NAMALWA (cell line): ENCODE measurements around the gene TMTC1.
"Not testable (repeated sequence)": the region's sequence is repeated elsewhere in the genome, so short reads cannot be mapped to it uniquely, and the experiment has no call there.

Experiments
- DNase-seq: peaks from one replicate; pipeline ENCODE4 v3.0.0-alpha.2; 2015; ENCODE audit warnings: low spot score

Gene TMTC1

DNA sequence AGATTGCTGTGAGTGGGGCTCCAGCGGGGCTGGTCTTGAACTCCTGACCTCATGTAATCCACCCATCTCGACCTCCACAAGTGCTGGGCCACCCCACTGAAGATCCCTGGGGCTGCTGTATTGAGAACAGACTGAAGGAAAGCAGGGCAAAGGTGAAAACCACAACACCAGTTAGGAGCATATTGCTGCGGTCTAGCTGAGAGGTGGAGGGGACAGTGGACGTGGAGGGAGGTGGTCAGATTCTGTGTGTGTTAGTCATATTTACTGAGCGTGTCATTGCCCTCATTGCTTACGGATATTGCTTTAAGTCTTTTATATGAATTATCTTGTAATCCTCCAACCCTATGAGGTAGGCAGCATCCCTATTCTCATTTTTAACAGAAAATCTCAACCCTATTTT is 217.3 kb downstream of the TMTC1 start:
- no peak for DNase-seq

- DNase-seq = no peak
Measured at GRCh38 chr12:29565727-29566126, 218.0 kb downstream of the TMTC1 start.

- no peak for DNase-seq
Measured at GRCh38 chr12:29564925-29565324, 218.8 kb downstream of the TMTC1 start.

DNA sequence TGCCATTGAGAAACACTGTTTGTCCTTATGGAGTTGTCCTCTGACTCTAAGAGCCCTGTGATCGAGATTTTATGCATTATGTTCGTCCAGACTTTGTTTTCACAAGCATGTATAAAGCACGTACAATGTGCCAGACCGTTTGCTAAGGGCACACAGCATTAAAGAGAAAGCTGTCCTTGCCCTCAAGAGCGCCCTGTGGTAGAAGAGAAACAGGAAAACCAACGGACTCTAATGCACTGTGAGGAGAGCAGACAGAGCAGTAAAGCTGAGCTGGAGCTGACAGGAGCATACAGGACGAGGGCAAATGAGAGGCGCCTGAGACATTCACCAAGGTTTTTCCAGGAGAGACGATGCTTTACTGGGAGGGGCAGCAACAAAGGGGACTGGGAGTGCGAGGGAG is 220.1 kb downstream of the TMTC1 start:
- DNase-seq = no peak

- no peak for DNase-seq
Measured at GRCh38 chr12:29563071-29563470, 220.7 kb downstream of the TMTC1 start.

DNA sequence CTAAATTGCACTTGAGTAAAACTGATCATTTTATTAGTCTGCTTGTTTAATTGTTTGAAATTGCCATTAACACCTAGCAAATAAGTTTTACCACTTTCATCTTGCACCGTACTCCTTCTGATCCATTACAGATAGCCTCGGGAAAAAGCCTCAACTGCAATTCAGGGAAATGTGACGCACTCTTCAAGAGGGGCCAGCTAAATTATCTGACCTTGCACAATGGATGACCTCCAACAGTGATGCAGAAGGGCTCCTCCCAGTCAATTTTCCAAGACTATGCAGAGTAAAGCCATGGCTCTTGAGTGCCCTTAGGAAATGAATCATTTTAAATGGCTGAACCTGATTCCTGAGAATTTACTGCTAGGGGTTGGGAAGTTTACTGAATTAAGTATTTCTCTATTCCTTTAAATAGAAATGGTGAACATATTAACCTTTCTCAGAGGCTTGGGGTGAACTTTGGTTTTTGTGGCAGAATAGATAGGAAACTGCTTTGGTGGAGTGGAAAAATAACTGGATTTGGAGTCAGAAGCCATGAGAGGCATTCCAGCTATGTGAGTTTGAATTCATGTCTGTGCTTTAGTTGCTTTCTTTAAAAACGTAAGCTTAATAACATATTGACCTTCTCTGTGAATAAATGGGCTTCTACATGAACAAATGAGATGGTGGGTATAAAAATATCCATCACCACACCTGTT is 221.5 kb downstream of the TMTC1 start:
- no peak for DNase-seq

- DNase-seq = no peak
Measured at GRCh38 chr12:29561664-29562071, 222.1 kb downstream of the TMTC1 start.

GRCh38 chr12:29559198-29559597 is 224.5 kb downstream of the TMTC1 start:
- no peak for DNase-seq

DNA sequence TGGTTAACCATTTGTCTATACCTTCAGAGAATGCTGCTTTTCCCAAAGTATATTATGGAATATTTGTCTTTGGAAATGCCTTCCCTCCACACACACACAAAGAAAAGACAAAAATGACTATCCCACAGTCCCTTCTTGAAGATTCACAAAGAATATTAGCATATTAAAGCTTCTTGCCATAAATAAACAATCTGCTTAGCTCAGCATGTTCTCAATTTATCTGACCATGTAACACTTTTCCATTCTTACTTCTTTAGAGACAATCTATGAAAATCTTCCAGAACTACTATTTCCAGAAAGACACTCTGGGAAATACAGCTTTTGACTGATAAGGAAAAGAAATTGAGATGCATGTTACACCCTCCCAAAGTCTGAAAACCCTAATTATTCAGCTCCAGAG is 227.4 kb downstream of the TMTC1 start:
- DNase-seq = no peak

GRCh38 chr12:29555451-29555850 is 228.3 kb downstream of the TMTC1 start:
- not testable (repeated sequence) for DNase-seq

- DNase-seq = no peak
Measured at GRCh38 chr12:29552994-29553748, 230.6 kb downstream of the TMTC1 start.

GRCh38 chr12:29552324-29552927 is 231.3 kb downstream of the TMTC1 start:
- peak; percentile 66 for DNase-seq

- DNase-seq = no peak
Measured at GRCh38 chr12:29551812-29552211, 231.9 kb downstream of the TMTC1 start.

GRCh38 chr12:29547864-29548263 is 235.9 kb downstream of the TMTC1 start:
- DNase-seq = no peak

GRCh38 chr12:29547151-29547632 is 236.6 kb downstream of the TMTC1 start:
- DNase-seq = no peak

- no peak for DNase-seq
Measured at GRCh38 chr12:29546000-29546399, 237.7 kb downstream of the TMTC1 start.

DNA sequence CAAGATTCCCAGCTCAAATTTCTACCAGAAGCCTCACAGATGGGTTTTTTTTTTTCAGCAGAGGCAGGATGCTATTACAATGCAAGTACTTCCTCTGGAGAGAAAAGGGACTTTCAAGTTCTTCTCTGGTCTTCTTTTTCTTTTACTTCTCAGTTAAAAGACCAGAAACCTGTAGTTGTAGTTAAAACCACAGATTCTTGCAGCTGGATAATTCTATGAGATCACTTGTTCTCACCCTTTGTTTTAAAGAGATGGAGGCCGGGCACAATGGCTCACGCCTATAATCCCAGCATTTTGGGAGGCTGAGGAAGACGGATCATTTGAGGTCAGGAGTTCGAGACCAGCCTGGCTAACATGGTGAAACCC is 238.7 kb downstream of the TMTC1 start:
- DNase-seq = no peak

DNA sequence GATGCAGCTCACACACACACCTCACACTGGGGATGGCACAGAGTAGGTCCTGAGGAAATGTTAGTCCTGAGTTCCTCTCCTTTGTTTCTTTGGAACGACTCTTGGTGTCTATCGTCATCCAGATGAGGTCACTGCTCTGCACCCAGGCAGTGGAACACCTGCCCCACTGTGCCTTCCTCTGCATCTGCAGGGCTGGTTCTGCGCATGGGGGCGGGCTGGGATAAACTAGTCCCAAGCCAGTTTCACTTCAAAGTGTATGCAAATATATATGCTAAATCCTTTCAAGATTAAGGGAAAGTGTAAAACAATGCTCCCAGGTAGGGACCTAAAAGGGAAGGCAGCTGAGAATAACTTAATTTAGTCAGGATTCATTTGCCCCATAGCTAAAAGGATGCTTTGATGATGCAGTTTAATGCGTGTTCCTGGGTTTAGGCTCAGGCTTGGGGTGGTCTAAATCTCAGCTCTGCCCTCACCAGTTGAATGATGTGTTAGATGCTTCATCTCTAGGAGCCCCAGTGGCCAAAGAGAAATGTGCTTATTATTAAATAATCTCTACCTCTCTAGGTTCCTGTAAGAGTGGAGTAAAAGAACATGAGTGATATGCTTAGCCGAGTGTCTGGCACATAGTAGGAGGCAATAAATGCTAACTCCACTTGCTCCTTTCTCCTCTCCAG is 239.2 kb downstream of the TMTC1 start:
- DNase-seq = no peak

GRCh38 chr12:29543036-29543435 is 240.7 kb downstream of the TMTC1 start:
- no peak for DNase-seq

DNA sequence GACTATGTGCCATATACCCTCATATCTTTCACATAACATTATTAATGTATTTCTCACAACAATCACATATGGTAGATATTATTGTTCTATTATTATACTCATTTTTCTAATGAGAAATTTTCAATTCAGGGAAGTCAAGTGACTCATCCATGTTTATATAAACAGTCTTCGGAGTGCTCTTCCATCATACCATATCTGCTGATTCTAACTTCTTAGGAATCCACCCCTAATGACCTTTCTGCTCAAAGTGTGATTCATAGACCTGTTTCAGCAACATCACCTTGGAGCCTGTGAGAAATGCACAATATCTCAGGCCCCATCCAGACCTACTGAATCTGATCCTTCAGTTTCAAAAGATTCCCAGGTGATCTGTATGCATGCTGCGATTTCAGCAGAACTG is 246.4 kb downstream of the TMTC1 start:
- DNase-seq = no peak

GRCh38 chr12:29534935-29535334 is 248.8 kb downstream of the TMTC1 start:
- DNase-seq = no peak

DNA sequence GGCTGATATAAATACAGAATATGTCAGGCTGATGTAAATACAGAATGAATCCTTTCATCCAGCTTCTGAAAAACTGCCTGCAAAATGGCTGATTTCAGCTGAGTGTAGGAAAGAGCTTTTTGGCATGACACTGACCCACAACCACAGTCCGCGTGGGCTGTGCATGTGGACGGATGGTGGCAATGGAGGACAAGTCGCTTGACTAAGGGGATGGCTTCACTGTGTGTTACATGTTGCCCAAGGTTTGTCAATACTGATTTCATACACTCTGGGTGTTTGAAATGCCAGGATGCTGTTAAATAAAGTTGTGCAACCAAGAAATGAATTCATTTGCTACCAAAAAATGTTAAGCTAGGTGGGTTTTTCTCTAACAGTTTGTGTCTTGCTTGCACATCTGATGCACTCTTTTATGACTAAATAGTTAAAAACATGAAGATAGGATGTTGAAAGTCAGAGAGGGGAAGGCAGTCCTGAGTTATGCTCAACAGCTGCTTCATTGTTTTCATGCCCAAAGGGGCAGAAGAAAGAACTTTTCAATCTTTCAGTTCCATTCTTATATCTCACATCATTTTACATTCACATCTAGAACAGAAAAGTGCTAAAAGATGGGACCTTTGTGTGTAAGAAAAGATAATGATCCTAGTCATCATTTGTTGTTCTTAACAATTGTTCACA is 249.8 kb downstream of the TMTC1 start:
- DNase-seq = no peak
